Measurements from ENCODE around the gene RYR2.

DNA sequence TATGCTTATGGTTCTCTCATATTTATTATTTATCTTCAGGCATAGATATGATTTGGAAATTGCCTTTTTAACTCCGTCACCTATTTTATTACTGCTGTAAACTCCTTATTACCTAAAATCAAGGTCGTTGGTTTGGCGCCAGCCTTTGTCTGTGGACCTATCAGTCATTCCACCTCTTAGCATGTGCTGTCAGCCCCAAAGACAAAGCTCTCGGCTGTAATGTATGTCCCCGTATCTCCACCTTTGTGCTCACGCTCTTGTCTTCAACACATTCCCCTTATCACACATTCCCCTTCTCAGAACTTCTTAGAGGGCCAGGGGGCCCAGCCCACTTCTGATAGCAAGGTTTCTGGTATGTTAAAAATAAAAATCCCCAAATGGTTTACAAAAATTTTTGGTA, 342.2 kb downstream of the RYR2 start:
- TF ChIP-seq EZH2phosphoT487 (IDR thresholded peaks at IDR 0.05; ENCODE audit: low read depth, severe bottlenecking, unreplicated experiment): no peak
- TF ChIP-seq, protein P1, sequence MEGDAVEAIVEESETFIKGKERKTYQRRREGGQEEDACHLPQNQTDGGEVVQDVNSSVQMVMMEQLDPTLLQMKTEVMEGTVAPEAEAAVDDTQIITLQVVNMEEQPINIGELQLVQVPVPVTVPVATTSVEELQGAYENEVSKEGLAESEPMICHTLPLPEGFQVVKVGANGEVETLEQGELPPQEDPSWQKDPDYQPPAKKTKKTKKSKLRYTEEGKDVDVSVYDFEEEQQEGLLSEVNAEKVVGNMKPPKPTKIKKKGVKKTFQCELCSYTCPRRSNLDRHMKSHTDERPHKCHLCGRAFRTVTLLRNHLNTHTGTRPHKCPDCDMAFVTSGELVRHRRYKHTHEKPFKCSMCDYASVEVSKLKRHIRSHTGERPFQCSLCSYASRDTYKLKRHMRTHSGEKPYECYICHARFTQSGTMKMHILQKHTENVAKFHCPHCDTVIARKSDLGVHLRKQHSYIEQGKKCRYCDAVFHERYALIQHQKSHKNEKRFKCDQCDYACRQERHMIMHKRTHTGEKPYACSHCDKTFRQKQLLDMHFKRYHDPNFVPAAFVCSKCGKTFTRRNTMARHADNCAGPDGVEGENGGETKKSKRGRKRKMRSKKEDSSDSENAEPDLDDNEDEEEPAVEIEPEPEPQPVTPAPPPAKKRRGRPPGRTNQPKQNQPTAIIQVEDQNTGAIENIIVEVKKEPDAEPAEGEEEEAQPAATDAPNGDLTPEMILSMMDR (IDR thresholded peaks at IDR 0.05; ENCODE audit: poor library complexity): no peak

All from hepatocyte (in vitro differentiated cells).